Loucy (cell line): Measurements from ENCODE around the gene PLCH1.

ENCODE experiments used
- H2AFZ ChIP-seq: fragments of 200-600 bp; sonication (generic); 2 replicates; pipeline ENCODE4 v1.6.0; 2016; ENCODE audit warnings: antibody characterized with exemption, mild to moderate bottlenecking, low read length, moderate library complexity
- H3F3A ChIP-seq: fragments of 200-600 bp; 2 replicates; pipeline ENCODE4 v1.6.0; 2016; ENCODE audit warnings: antibody characterized with exemption, low read depth, mild to moderate bottlenecking
- H3K27me3 ChIP-seq: fragments of 200-600 bp; sonication (generic); 2 replicates; pipeline ENCODE4 v1.6.1; 2014; ENCODE audit warnings: low read length, mild to moderate bottlenecking; ENCODE audit not compliant: insufficient read depth, poor library complexity, severe bottlenecking
- H3K36me3 ChIP-seq: fragments of 200-600 bp; sonication (generic); 2 replicates; pipeline ENCODE4 v1.6.1; 2016; ENCODE audit warnings: low read length; ENCODE audit not compliant: insufficient read depth
- H3K4me1 ChIP-seq: fragments of 200-600 bp; sonication (generic); 2 replicates; pipeline ENCODE4 v1.5.1; 2014; ENCODE audit warnings: low read length, mild to moderate bottlenecking; ENCODE audit not compliant: insufficient read depth, poor library complexity, severe bottlenecking
- H3K4me2 ChIP-seq: fragments of 200-600 bp; sonication (generic); 2 replicates; pipeline ENCODE4 v1.6.0; 2014; ENCODE audit warnings: antibody characterized with exemption, low read length, low read depth, mild to moderate bottlenecking; ENCODE audit not compliant: poor library complexity, severe bottlenecking
- H3K4me3 ChIP-seq: fragments of 200-600 bp; sonication (generic); 2 replicates; pipeline ENCODE4 v1.5.1; 2014; ENCODE audit warnings: low read length, mild to moderate bottlenecking, mixed read lengths; ENCODE audit not compliant: poor library complexity, severe bottlenecking
- H3K79me2 ChIP-seq: fragments of 200-600 bp; sonication (generic); 2 replicates; pipeline ENCODE4 v1.6.1; 2014; ENCODE audit warnings: low read length; ENCODE audit not compliant: insufficient read depth
- H3K9ac ChIP-seq: fragments of 200-600 bp; sonication (generic); 2 replicates; pipeline ENCODE4 v1.6.0; 2014; ENCODE audit warnings: mild to moderate bottlenecking, low read depth, low read length, moderate library complexity; ENCODE audit not compliant: poor library complexity, severe bottlenecking
- H3K9me2 ChIP-seq: fragments of 200-600 bp; sonication (generic); replicated peaks from 2 replicates; pipeline ENCODE4 v1.6.1; 2016; ENCODE audit warnings: low read depth, low read length, mixed read lengths
- H3K9me3 ChIP-seq: fragments of 200-600 bp; sonication (generic); 2 replicates; pipeline ENCODE4 v1.6.1; 2014; ENCODE audit warnings: mild to moderate bottlenecking, antibody characterized with exemption, low read length, low read depth; ENCODE audit not compliant: insufficient read depth
- H4K20me1 ChIP-seq: fragments of 200-600 bp; sonication (generic); 2 replicates; pipeline ENCODE4 v1.6.0; 2014; ENCODE audit warnings: antibody characterized with exemption, low read length, mild to moderate bottlenecking; ENCODE audit not compliant: insufficient read depth, poor library complexity, severe bottlenecking
- CTCF ChIP-seq: fragments of 200-600 bp; sonication (generic); conservative IDR thresholded peaks from 2 replicates; pipeline ENCODE4 v1.5.1; 2014; ENCODE audit warnings: mild to moderate bottlenecking, antibody characterized with exemption, low read length
- EZH2phosphoT487 ChIP-seq: fragments of 200-600 bp; IDR thresholded peaks from 2 replicates; pipeline ENCODE4 v1.6.1; 2018; ENCODE audit warnings: antibody characterized with exemption, mild to moderate bottlenecking, moderate library complexity, borderline replicate concordance

Gene PLCH1

GRCh38 chr3:155553326-155553725, 191.5 kb downstream of the PLCH1 start:
- H3F3A ChIP-seq = peaks cover 14% of the 10 kb centered on the region
- no peaks in the 10 kb centered on the region for H3K9me2 ChIP-seq
- H2AFZ ChIP-seq = no peak overlapping the region
- peak overlapping the region; percentile 79 for H3K9ac ChIP-seq
- peaks cover 25% of the 10 kb centered on the region; the same call in 1 of the 2 replicates for H3K79me2 ChIP-seq
- H3K4me1 ChIP-seq = peaks cover 95% of the 10 kb centered on the region
- peak overlapping the region; percentile 70 for H3K4me3 ChIP-seq
- peak overlapping the region; percentile 84 for H3K4me2 ChIP-seq
- no peaks in the 10 kb centered on the region for H3K27me3 ChIP-seq
- TF ChIP-seq EZH2phosphoT487 = no peak
- no peak for TF ChIP-seq CTCF
- H3K9me3 ChIP-seq = no peaks in the 10 kb centered on the region
- H4K20me1 ChIP-seq = no peaks in the 10 kb centered on the region
- no peaks in the 10 kb centered on the region for H3K36me3 ChIP-seq

- H3K4me2 ChIP-seq = peak overlapping the region; percentile 59
- H3K79me2 ChIP-seq = peaks cover 25% of the 10 kb centered on the region; the same call in 1 of the 2 replicates
- TF ChIP-seq EZH2phosphoT487 (no peak), CTCF (no peak)
- no peak overlapping the region for H2AFZ ChIP-seq
- no peaks in the 10 kb centered on the region for H3K9me3 ChIP-seq
- peak overlapping the region; percentile 79 for H3K9ac ChIP-seq
- H4K20me1 ChIP-seq = no peaks in the 10 kb centered on the region
- H3F3A ChIP-seq = peaks cover 10% of the 10 kb centered on the region
- no peaks in the 10 kb centered on the region for H3K9me2 ChIP-seq
- peaks cover 69% of the 10 kb centered on the region for H3K4me1 ChIP-seq
- H3K36me3 ChIP-seq = no peaks in the 10 kb centered on the region
- H3K4me3 ChIP-seq = peak overlapping the region; percentile 7
- H3K27me3 ChIP-seq = no peaks in the 10 kb centered on the region
These were observed 194.5 kb downstream of the PLCH1 start for GRCh38 chr3:155550391-155550790.

- Histone ChIP-seq H3K27me3 (no peaks in the 10 kb centered on the region), H3K4me2 (peak overlapping the region; percentile 59), H3K9me3 (no peaks in the 10 kb centered on the region), H3K36me3 (no peaks in the 10 kb centered on the region), H3K4me3 (peak overlapping the region; percentile 10), H4K20me1 (no peaks in the 10 kb centered on the region), H3K4me1 (peaks cover 58% of the 10 kb centered on the region), H3K79me2 (peaks cover 25% of the 10 kb centered on the region; the same call in 1 of the 2 replicates), H3F3A (0 out of 2 replicates have a peak, but pooled peaks cover 2% of the 10 kb centered on the region), H2AFZ (no peak overlapping the region), H3K9me2 (no peaks in the 10 kb centered on the region), H3K9ac (peak overlapping the region; percentile 29)
- no peak for TF ChIP-seq CTCF
These were observed 195.8 kb downstream of the PLCH1 start for GRCh38 chr3:155549087-155549486.
